ENCODE results near the gene TRIO.
A peak's percentile ranks its signal among the peaks of the same experiment; 100 is the strongest.

TRIO gene

DNA sequence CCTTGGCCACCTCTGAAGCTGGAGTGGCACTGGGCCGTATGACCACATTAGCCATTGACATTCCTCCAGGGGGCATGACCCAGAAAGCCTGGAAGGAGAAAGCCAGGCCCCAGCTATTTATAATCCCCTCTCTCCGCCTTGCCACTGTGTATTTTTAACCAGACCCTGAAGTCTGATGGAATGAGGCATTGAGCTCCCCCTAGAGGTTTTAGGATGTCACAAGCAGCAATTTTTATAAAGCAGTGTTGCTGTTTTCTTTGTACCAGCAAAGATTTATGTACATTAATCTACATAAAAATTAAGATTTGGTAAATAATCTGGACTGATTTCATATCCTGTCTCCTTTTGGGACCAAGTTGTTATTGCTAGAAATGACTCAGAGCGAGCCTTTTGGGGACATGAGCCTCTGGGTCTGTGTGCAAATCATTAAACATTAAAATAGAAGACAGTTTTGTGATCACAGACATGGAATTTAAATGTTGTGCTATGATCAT is 127.1 kb downstream of the TRIO start:
- peak; percentile 71 for DNase-seq

DNA sequence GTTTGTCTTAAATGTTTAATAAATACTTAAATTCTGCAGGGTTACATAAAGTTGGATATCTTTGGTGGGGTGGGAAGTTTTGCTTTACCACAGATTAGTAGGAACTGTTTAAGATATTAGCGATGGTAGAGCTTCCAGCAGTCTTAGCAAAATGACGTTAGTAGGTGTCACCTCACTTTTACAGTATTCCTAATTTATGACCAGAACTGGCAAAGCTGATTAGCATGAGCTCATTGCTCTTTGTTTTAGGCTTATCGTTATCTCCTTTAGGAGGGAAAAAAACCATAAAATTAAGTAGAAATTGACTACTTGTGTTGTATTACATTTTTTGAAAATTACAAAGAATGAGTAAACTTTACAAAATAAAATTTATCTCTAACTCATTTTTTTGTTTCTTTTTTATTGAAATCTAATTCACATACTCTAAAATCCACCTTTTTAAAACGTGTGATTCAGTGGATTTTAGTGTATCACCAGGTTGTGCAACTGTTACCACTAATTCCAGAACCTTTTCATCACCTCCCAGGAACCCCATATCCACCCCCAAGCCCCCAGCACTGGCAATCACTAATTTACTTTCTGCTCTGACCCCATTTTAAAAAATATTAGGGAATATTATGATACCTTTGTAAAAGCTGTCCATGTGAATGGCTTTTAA is 129.5 kb downstream of the TRIO start:
- no peak for DNase-seq

DNA sequence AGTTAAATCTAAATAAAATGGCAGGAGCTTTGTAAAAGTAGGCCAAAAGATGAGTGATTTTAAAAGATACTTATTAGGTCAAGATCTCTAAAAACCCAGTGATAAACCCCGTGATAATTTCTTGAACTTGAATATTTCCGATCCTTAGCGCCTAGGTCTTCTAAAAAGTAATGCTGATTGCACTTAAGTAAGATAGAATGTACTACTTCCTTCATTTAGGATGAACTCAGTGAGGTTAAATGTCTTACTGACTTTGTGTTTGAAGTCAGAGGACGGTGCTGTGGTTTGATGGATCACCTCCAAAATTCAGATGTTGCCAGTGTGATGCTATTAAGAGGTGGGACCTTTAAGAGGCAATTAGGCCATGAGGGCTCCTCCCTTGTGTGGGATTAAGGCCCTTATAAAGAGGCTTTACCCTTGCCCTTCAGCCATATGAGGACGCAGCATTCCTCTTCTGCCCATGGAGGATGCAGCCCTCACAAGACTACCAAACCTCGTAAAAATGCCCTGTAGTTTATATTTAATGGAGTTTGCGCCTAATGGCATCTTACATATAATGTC is 130.1 kb downstream of the TRIO start:
- DNase-seq: no peak

DNA sequence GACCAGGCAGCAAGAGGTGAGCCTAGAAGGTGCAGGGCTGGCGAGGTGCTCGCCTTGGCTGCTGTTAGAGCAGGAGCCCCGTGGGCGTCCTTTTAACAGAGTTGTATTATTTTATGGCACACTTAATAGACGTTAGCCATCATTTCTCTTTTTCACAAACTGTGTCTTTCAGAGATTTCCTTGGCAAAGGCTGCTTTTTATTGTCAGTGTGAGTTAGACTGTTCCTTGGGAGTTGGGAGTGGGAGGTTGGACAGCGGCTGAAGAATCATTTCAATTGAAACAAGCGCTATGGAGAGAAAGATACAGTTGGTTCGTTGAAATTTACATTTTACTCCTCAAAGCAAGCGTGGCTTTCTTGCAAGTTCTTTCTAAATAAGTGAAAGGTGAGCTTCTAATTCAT is 133.2 kb downstream of the TRIO start:
- no peak for DNase-seq

DNA sequence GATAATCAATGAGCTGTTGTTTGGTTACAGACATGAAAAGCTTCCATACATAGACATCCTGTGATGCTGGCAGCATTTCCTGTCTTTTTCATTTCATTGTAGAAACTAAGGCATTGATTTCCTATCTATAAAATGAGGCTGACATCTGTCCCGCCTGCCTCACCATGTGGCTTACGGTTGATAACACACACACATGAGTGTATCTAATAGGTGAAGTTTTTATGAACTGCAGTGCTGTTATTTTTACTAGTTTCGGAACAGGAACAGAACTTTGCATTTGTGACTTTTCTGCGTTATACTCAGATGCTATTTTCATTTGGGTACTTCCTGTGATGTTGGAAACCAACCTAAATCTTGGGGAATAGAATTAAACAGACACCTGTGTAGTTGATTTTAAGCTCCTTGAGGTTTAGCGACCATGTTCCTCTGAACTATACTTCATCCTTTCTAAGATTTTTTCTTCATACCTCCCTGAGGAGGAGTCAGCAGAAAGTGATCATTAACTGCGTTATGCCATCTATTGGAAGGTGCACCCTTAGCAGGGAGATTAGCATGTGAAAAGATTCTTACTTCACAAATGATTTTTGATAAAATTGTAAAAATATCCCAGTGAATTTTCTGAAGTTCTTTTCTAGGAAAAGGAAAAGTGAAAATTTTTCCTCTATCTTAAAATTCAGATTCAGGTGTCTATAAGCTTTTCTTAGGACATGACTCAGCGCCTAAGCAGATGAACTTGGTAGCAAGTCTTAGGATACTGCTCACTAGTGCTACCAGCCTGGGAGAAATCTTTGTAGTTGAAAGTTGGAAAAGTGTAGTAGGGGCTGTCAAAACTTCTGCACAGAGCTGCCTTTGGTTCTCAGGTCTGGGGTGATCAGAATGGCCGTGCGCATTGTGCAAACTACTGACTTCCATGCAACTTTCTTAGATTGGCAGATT is 134.5 kb downstream of the TRIO start:
- DNase-seq: no peak

DNA sequence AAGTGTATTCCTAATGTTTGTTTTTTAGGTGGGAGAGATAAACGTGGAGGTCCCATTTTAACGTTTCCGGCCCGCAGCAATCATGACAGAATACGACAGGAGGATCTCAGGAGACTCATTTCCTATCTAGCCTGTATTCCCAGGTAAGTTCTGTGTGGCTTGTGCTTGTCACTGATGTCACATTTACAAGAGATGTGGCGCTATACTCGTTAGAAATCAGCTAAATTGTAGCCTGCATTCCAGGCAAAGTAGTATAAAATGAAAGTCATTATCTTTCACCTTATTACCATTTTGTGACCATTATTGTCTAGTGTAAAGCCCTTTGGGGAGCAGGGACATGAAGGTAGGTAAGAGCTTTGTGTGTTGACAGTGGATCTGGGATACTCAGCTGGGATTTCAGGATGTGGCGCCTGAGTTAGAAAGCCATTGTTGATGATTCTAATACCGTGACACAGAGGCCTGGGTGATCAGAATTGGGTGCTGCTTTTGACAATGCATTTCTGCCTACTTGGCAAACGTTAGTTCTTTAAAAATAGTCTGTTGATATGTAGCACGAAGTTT is 137.2 kb downstream of the TRIO start:
- no peak for DNase-seq

DNA sequence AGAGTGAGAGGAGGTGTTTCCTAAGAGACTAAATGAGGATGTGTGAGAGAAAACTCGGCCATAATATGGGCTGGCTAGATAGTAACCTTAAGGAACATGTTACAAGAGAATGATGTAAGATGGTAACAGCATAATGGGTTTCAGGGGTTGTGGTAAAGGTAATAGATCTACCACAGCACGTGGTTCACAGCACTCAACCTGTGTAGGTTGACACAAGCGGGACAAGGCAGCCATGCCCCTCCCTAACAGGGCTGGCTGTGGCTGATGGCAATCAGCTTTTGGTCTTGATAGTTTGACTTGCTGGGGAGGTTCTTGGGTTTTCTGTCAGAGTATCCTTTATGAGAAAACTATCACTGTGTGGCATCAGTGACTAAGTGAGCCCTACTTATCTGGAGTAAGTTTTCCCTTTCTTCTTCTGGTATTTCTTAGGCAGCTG is 138.6 kb downstream of the TRIO start:
- no peak for DNase-seq

DNA sequence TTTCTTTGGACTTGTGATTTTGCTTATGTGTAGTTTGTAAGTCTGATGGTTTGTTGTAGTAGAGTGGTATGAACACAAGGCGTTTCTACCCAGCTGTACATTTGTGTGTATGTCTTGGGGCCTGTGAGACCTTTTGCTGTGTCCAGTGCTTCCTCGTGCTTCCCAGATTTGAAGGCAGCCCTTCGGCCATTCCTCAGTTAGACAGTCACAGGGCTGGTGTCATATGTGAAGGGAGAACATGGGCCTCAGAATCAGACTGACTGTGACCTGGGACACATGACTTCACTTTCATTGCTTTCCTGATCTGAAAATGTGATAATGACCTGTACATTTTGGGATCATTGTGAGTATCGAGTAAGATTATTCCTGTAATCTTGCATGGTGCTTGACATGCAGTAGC is 140.0 kb downstream of the TRIO start:
- no peak for DNase-seq

DNA sequence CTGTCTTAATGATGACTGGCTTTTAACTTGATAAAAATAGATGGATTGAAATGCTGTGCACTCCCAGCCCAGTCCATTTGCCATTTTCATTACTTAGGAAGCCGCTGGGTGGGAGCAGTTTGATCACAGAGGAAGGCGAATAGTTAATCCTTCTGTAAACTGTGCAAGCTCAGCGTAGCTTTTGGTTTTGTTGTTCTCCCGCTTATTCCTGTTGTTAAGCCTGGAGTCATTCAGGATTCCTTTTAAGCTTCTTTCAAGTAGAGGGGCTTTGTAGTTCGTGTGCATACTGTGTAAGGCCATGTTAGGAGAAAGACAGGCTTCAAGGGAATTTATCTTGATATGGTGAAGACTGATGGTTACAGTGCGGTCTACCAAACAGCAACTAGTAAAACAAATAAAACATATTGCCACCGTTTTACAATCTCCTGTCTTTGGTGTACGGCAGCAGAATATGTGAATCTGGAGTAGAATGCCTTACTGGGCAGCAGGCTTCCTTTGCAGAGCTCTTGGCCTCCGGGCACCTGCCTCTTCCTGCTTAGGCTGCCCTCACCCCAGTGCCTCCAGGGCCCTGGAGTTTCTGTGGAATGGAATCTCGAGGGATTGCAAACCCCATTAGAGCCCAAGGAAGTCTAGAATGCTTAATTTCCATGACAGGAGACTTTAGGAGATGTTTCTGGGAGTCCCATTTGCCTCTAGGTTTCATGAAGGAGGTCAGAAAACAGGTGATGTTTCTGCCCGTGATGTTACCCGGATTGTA is 141.4 kb downstream of the TRIO start:
- no peak for DNase-seq

DNA sequence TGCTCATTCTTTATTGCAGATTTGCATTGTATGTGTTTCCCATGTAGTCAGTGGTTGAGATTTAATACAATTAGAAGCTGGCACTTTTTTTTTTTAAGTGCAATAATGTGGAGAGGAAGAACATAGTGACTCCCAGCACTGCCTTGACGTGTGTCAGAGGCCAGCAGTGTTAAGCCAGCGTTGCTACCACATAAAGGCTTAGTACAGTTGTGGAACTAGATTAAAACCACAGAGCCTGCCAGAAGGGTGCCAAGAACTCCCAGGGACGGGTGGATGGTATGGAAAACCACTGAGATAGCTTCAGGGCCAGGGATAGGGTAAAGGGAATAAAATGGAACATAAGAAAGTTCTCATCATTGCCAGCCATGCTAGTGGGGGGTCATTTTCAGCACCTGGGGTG is 142.9 kb downstream of the TRIO start:
- DNase-seq: no peak

DNA sequence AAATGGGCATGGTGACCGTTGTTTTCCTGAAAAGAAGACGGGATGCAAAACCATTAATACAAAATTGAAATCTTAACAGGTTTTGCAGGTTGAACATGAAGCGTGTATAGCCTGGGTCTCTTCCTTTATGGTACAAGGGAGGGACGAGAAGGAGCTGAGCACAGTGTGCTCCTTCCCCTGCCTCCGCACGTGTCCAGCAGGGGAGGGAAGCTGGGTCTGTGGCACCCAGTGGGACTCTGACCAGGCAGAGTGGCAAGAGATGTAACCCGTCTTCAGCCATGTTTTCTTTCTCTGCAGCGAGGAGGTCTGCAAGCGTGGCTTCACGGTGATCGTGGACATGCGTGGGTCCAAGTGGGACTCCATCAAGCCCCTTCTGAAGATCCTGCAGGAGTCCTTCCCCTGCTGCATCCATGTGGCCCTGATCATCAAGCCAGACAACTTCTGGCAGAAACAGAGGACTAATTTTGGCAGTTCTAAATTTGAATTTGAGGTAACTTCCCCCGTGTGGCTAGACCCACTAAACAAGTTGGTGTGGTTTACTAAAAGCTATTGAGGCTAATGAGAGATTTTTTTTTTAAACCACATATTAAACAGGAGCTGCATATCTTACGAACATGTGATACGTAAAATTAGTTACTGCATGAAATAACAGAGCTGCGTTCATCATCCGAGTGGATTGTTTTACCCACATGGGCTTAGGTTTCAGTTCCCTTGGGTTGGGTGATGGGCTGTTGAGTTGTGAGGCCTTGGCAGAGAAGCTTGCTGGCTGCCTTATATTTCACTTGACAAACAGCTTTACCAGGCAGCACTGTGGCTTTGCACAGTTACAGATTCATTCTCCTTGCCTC is 143.7 kb downstream of the TRIO start:
- no peak for DNase-seq

DNA sequence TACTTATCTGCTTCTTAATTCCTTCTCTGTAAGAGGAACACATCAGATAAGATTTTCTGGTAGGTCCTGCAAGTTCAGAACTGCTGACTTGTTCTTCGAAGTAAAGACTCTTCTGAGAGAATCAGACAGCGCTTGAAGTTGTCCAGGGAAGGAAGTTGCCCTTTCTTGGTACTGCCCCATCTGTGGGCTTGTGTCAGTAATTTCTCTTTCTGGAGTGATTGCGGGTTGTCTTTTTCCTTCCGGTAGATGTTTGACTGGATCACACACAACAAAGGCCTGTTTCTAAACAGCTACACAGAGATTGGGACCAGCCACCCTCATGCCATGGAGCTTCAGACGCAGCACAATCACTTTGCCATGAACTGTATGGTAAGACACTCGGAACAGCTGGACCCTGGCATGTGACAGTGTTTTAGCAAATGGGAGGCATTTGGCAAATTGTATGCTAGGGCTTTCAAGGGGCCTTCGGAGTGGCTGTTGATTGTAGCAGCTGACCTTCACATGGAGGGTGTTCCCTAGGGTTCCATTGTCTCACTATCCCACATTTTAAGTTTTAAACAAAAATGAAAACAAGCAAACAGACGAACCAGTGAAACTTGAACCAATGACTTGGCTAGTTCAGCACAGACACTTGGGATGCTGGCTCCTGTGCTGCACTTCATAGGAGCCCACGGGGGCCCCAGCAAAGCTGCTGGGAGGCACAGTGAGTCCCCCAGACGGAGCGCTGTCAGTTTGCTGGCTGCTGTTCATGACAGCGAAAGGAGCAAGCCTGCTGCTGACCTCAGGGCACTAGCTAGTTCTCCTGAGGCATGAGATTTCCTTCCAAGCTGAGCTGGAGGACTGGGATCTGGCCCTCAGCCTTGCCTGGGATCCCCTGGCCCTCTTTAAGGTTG is 149.9 kb downstream of the TRIO start:
- no peak for DNase-seq

DNA sequence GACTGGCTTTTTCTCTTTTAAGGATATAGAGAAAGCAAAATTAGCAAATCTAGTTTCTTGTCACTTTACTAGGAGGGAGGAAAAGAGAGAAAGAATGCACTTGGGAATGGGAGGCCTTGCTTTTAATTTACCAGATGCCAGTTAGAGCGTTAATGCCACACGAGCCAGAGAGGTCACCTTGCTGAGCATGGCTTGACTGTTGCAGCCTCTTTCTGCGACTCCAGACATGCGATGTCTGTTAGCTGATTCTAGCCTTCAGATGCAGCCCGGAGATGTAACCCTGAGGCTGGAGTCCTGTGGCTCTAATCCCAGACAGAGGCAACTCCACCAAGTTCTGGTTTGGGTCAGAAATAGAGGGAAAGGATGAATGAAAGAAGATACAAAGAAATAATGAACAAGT is 152.5 kb downstream of the TRIO start:
- no peak for DNase-seq

DNA sequence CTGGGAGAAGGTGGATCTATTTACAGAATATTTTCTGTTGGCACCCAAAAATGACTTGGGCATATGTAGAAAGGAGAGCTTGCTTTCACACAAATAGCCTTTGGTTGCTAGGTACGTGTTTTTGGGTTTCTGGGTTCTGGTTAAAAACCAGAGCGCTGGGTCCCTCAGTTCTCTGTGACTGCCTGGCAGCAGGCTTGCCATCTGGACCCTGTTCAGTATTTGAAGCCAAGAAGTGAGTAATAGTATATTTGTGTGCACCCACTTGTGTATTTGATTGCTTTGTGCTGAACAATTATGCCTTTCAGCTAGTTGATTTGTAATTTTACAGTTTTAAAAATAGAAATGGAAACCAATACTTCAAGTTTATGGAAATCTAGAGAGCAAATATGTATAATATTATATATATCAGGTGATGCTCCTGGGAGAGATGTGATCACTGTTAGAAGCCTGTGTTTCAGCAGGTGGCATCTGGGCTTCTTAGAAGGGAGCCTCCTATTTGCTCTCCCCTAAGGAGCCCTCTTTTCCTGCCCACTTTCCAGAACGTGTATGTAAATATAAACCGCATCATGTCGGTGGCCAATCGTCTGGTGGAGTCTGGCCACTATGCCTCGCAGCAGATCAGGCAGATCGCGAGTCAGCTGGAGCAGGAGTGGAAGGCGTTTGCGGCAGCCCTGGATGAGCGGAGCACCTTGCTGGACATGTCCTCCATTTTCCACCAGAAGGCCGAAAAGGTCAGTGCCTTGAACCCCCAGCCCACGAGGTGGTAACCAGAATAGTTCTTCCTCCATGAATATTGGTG is 153.6 kb downstream of the TRIO start:
- DNase-seq: no peak

DNA sequence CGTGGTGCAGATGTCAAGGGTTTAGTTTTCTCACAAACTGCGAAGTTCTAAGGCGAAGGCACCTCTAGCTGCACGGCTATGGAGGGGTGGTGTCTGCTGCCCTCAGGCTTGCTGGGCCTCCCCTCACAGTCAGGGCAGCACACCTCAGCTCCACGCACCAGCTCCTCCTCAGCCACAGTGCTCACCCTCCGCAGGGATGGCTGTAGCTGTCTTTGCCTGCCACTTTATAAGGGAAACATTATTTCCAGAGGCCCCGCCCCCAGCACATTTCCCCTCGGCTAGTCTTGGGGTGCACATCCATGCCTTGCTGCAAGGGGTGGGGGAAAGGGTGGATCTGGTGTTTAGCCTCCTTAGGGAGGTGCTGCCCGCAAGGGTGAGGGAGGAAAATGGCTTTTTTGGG is 154.6 kb downstream of the TRIO start:
- no peak for DNase-seq

DNA sequence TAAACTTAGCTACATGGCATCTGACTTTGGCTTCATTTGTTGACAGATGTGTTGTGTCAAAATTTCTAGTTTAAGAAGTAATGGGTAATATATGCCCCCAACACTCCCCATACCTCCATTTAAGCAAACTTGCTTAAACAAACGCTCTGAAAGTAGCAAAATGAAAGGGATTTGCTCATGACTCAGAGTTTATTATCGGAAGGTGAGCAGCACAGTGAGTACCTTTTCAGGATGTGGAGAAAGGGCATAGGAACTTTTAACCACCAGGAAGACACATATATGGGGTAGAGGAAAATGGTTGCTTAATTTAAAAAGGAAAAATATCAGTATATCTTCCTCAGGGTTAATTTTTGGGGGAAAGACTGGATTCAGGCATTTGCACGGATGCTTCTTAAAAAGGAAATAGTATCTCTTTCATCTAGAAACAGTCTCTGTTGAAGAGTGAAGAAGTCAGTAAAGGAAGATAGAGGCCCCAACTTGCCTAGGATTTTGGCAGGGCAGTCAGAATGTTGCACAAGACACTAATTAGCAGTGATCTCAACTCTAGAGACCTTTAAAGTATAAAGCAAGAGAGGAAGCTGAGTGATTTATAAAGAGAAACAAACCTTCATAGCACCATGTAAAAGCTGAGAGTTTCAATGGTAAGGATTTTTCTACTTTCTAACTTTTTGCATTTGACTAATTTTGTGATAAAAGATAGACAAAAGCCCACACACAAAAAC is 155.1 kb downstream of the TRIO start:
- no peak for DNase-seq

DNA sequence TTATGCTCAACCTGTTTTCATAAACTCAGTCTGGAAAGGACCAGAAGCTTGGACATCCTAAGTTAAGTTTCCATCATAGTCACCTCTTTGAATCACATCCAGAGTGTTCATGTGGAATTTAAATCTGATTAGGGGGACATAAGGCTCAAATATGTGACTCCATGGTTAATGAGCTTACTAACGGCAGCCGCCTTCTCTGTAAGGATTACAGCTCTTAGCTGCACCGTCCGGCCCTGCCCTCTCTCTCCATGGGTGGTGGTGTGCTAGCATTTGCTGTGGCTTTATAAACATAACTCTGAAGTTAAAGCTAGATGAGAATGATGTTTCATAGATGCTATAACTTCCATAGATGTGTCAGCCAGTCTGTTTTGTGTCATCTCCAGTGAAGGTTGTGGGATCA is 156.5 kb downstream of the TRIO start:
- no peak for DNase-seq

DNA sequence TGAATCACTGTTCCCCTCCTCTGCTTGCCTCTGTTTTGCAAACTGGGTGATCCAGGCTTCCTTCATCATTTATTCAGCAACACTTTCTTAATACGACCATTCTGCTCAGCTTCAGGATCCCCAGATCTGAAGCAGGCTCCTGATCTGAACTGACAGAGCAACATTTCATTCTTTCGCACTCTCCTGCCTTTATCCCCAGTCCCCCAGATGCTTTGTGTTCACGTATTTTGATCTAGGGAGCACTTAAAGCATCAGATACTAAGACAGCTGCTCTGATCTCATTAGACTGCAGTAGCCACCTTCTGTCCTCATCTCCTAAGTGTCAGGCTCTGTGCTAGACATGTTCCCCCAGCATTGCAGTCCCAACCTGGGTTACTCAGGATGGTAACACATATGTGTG is 158.0 kb downstream of the TRIO start:
- DNase-seq: no peak

DNA sequence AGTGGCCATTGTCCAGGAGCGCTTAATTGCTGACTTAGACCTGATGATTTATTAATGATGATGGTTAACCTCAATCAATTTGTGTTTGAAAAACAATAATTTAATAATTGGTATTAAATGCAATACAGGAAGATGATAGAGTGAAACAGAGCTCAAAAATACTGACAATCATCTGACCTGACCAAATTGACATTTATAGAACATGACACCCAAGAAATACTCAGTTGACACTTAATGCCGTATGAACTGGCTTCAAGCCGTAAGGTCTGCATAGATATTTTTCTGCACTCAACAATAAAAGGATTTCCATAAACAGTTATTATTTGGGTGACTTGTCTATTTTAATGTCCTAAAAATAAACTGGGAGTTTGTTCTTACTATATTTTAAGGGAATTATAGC is 159.2 kb downstream of the TRIO start:
- no peak for DNase-seq
